Measurements from ENCODE around the gene SCD5.

Gene SCD5

DNA sequence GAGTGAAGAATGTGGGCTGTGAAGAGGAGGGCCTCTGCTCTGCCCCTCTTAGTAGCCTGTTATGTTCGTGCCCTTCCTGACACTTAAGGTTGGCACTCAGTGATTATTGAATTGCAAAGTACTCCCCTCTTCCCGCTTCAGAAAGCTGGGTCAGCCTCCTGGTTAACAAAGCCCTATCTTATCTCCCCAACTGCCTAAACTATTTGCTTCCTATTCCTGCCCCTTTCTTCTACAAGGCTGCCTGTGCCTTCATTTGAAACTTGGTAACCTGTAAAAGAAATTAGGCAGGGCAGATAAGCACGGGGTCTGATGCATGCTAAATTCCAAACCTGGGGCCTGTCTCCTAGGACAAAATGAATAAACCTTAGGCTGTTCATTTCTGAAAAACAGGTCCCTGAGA, 213.7 kb downstream of the SCD5 start:
- DNase-seq: no peak

DNA sequence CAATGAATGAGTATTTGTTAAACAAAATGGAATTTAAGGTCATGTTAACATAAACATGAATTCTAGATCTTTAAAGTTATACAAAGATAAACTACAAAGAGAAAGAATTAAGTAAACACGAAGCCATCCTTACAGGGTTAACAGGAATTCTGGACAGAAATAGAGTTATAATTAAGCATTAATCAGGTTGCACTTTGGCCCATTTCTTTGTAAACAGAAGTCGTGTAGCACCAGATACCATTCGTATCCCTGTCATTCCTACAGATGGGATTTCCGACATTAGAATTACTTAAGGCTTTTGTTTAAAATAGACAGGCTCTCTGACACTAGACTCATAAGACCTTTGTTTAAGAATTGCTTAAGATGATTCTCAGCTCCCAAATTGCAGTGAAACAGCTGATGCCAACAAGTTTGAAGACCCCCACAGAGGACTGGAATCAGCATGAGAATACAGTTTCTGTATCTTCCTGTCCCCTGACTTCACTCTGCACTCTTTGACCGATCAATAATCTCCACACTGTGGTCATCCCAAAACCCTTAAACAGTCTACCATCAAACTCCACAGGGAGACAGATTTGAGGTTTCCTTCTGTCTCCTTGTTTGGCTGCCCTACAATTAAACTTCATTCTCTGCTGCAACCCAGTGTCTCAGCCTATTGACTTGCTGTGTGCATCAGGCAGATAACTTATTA, 214.6 kb downstream of the SCD5 start:
- no peak for DNase-seq

DNA sequence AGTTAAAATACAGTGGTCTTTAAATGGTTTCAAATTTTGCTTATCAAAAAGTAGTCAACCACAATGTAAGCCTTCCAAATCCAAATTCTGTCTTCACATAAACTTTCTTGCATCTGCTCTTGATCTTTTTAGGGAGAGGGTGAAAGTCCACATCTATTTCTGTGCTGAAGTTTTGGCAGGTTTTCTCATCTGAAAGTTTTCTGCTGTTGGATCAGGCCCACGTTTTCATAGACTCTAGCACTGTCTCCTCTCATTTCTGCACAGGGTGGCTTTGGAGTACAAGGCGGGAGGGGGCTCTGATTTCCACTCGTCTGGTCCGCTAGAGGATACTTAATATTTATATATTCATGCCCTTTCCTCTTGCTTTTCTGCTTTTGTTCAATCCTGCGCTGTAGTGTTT, 218.7 kb downstream of the SCD5 start:
- DNase-seq: no peak

Measured in activated CD4-positive, CD25-positive, alpha-beta regulatory T cell (primary cell).